Measurements from ENCODE around the gene ATP13A4.

DNA sequence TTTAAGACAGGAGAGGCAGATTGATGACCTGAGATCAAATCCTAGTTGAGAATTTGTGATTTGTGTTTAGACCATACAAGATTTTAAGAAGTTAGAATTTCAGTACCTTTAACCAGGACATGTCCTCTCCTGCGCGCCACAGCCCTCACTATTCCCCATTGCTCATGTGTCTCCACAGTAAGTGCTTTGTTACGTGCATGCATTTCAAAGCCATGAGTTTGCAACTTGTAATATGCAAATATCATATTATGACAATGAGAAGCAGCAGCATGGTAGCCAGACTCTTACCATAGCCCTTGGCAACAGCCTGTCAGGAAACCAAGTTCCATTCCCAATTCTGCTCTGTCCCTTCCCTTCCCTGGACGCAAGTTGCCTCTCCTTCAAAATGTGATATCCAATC lies 102.8 kb downstream of the ATP13A4 start:
- TF ChIP-seq YY1 (IDR thresholded peaks at IDR 0.05; ENCODE audit: low read depth) (no peak), CEBPB (IDR thresholded peaks at IDR 0.05) (no peak)
- TF ChIP-seq, protein P1, sequence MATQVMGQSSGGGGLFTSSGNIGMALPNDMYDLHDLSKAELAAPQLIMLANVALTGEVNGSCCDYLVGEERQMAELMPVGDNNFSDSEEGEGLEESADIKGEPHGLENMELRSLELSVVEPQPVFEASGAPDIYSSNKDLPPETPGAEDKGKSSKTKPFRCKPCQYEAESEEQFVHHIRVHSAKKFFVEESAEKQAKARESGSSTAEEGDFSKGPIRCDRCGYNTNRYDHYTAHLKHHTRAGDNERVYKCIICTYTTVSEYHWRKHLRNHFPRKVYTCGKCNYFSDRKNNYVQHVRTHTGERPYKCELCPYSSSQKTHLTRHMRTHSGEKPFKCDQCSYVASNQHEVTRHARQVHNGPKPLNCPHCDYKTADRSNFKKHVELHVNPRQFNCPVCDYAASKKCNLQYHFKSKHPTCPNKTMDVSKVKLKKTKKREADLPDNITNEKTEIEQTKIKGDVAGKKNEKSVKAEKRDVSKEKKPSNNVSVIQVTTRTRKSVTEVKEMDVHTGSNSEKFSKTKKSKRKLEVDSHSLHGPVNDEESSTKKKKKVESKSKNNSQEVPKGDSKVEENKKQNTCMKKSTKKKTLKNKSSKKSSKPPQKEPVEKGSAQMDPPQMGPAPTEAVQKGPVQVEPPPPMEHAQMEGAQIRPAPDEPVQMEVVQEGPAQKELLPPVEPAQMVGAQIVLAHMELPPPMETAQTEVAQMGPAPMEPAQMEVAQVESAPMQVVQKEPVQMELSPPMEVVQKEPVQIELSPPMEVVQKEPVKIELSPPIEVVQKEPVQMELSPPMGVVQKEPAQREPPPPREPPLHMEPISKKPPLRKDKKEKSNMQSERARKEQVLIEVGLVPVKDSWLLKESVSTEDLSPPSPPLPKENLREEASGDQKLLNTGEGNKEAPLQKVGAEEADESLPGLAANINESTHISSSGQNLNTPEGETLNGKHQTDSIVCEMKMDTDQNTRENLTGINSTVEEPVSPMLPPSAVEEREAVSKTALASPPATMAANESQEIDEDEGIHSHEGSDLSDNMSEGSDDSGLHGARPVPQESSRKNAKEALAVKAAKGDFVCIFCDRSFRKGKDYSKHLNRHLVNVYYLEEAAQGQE (IDR thresholded peaks at IDR 0.05; ENCODE audit: low read depth) = no peak

Data from Ishikawa (cell line).